ENCODE data around the gene SCIN.
"Not testable (repeated sequence)": the region's sequence is repeated elsewhere in the genome, so short reads cannot be mapped to it uniquely, and the experiment has no call there.

Gene SCIN

GRCh38 chr7:12610899-12611298, 40.4 kb downstream of the SCIN start:
- no peak for DNase-seq (ENCODE audit: low read depth in 1 of 2, low spot score in 1 of 2)

GRCh38 chr7:12612622-12613021, 42.1 kb downstream of the SCIN start:
- DNase-seq (ENCODE audit: low read depth in 1 of 2, low spot score in 1 of 2): no peak

- DNase-seq (ENCODE audit: low read depth in 1 of 2, low spot score in 1 of 2): no peak
Measured at GRCh38 chr7:12619461-12620069, 49.0 kb downstream of the SCIN start.

- no peak for DNase-seq (ENCODE audit: low read depth in 1 of 2, low spot score in 1 of 2)
Measured at GRCh38 chr7:12620371-12620770, 49.9 kb downstream of the SCIN start.

- no peak for DNase-seq (ENCODE audit: low read depth in 1 of 2, low spot score in 1 of 2)
Measured at GRCh38 chr7:12623223-12623622, 52.7 kb downstream of the SCIN start.

- no peak for DNase-seq (ENCODE audit: low read depth in 1 of 2, low spot score in 1 of 2)
Measured at GRCh38 chr7:12623885-12624498, 53.5 kb downstream of the SCIN start.

GRCh38 chr7:12625836-12626235, 55.3 kb downstream of the SCIN start:
- no peak for DNase-seq (ENCODE audit: low read depth in 1 of 2, low spot score in 1 of 2)

DNA sequence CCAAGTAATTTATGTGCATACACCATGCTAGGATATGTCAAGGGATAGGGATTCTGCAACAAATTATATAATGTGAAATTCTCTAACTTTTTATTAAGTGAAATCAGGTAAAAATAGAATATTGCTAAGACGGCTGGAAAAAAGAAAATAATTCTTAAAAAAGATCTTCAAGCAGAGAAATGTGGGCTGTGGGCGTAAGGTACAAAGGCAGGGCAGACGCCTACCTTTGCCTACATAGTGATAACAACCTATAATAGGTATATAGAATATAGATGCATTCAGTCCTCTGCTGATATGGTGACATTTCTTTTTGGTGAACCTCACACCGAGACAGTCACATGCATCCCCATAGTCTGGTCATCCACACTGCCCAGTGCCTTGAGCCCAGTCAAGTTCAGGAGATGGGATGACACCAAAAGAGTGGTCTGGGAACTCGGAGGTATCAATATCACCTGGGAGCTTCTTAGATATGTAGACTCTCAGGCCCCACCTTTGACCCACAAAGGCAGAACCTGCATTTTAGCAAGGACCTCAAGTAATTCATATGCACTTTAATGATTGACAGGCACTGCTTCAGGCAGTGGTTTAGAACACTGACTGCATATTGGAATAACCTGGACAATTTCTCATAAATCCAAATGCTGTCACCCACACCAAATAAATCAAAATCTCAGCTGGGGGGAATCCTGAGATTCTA, 59.4 kb downstream of the SCIN start:
- no peak for DNase-seq (ENCODE audit: low read depth in 1 of 2, low spot score in 1 of 2)

DNA sequence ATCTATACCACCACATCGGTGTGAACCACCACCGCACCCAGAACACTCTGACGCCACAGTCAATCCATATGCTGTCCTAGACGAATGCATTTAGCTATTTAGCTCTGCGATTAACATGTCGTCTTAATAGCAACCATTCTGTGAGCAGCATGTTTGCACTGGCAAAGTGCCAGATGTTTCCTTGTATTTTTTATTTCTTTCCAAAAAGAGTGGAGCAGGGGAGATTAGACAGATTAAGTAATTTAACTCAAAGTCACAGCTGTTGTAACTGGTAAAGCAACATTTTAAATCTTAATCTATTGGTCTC, 59.9 kb downstream of the SCIN start:
- DNase-seq (ENCODE audit: low read depth in 1 of 2, low spot score in 1 of 2): no peak

DNA sequence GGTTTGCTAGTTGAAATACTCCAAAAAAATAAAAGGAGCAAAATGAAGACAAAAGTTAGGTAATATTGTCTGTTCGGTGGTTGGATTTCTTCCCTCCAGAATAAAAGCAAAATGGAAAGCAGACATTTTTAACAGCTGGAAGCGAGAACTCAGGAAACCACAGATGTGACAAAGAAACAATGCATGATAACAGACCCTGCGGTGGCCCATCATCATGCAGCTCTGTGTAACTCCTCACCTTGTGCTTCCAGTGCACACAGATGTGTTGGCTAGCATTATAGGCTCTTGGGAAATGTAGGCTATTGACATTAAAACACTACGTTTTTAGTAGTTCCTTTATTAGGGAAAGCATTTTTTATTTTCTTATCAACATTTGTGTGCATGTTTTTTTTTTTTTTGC, 63.1 kb downstream of the SCIN start:
- DNase-seq (ENCODE audit: low read depth in 1 of 2, low spot score in 1 of 2): no peak

DNA sequence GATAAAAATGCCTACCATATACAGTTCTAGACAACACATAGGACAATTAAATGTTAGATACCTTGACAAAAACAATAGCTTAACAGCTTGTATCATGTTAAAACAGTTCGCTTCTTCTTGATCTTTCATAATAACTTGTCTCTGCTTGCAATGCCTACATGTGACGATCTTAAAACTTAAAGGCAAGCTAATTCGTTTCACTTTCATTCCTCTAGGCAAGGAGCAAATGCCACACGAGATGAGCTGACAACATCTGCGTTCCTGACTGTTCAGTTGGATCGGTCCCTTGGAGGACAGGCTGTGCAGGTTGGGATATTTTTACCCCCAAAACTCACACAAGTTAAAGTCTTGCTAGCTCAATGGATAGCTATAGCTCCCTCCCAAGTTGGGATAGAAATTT, 65.3 kb downstream of the SCIN start:
- DNase-seq (ENCODE audit: low read depth in 1 of 2, low spot score in 1 of 2): no peak

DNA sequence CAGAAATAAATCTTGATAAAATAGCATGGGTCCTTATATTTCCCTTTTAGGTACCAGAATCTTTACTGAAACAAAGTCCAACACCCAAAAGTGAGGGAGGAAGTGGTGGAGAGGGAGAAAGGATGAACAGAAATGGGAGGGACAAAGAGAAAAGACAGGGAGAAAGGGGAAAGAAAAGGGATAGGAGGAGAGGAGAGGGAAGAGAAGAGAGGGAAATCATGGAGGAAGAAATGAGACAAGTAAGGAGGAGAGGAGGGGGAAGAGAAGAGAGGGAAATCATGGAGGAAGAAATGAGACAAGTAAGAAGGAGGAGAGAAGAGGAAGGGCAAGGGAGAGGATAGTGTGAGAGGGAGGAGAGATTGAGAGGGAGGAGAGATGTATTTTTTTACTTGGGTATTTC, 66.8 kb downstream of the SCIN start:
- no peak for DNase-seq (ENCODE audit: low read depth in 1 of 2, low spot score in 1 of 2)

GRCh38 chr7:12637819-12638592, 67.5 kb downstream of the SCIN start:
- DNase-seq (ENCODE audit: low read depth in 1 of 2, low spot score in 1 of 2): no peak

GRCh38 chr7:12638851-12639456, 68.4 kb downstream of the SCIN start:
- DNase-seq (ENCODE audit: low read depth in 1 of 2, low spot score in 1 of 2): no peak

DNA sequence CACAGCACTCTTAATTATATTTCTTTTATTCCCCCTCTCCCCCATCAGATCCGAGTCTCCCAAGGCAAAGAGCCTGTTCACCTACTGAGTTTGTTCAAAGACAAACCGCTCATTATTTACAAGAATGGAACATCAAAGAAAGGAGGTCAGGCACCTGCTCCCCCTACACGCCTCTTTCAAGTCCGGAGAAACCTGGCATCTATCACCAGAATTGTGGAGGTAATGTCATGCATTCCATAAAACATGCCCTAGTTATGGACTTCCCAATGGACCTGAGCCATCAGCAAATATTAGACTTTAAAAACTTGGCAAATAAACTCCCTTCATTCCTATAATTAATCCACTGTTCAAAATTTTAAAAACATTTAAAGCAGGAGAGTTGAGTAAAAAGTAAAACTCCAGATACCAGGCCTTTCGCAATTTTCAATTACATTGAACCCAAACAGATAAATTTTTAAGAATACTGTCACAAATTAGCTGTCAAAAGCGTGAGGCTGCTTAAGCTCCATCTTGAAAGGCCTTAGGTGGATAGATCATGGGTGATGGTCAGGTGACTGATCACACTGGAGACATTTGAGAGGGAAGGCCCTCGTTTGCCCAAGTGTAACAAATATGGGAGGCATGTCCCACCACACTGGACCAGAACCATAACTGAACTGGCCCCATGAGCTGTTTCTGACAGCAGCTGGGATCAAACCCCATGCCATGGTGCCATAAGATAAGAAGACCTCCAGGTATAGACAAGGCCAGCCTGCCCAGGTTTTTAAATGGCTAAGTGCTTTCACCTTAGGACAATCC, 70.0 kb downstream of the SCIN start:
- no peak for DNase-seq (ENCODE audit: low read depth in 1 of 2, low spot score in 1 of 2)

- DNase-seq (ENCODE audit: low read depth in 1 of 2, low spot score in 1 of 2): no peak
Measured at GRCh38 chr7:12641196-12641595, 70.7 kb downstream of the SCIN start.

- no peak for DNase-seq (ENCODE audit: low read depth in 1 of 2, low spot score in 1 of 2)
Measured at GRCh38 chr7:12642508-12642907, 72.0 kb downstream of the SCIN start.

GRCh38 chr7:12643001-12643643, 72.6 kb downstream of the SCIN start:
- DNase-seq (ENCODE audit: low read depth in 1 of 2, low spot score in 1 of 2): no peak

GRCh38 chr7:12643644-12644043, 73.1 kb downstream of the SCIN start:
- no peak for DNase-seq (ENCODE audit: low read depth in 1 of 2, low spot score in 1 of 2)

GRCh38 chr7:12645212-12645611, 74.7 kb downstream of the SCIN start:
- not testable (repeated sequence) for DNase-seq (ENCODE audit: low read depth in 1 of 2, low spot score in 1 of 2)
